ENCODE data around the gene DPP9.

DNA sequence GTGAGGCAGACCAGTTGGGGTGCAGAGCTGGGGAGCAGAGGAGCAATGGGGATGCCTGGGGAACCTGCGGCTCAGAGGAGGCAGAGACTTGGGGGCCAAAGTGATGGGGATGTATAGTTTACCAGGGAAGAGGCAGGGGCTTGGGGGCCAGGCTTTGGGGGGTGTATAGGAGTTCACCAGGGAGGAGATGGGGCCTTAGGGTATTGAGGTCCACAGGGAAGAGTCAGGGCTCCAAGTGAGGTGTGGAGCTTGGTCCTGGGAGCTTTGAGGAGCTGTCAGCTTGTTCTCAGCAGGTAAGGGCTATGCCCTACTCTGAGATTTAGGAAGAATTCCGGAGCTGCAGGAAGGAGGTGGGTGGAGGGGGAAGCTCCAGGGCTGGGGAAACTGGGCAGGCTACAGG lies 73.5 kb downstream of the DPP9 start:
- TF ChIP-seq, protein P1, sequence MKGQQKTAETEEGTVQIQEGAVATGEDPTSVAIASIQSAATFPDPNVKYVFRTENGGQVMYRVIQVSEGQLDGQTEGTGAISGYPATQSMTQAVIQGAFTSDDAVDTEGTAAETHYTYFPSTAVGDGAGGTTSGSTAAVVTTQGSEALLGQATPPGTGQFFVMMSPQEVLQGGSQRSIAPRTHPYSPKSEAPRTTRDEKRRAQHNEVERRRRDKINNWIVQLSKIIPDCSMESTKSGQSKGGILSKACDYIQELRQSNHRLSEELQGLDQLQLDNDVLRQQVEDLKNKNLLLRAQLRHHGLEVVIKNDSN (IDR thresholded peaks at IDR 0.05; ENCODE audit: borderline replicate concordance, low read depth), result no peak
- TF ChIP-seq EP300 (IDR thresholded peaks at IDR 0.05; ENCODE audit: borderline replicate concordance in 1 of 2, low read depth in 1 of 2, low read length in 1 of 2) (no peak), SIN3A (IDR thresholded peaks at IDR 0.05; ENCODE audit: borderline replicate concordance, low read depth, low read length) (no peak), EZH2phosphoT487 (IDR thresholded peaks at IDR 0.05; ENCODE audit: borderline replicate concordance, low read depth) (no peak), TAF1 (IDR thresholded peaks at IDR 0.05; ENCODE audit: borderline replicate concordance, low read depth, low read length) (no peak), POLR2AphosphoS5 (IDR thresholded peaks at IDR 0.05; ENCODE audit: low read depth, low read length) (no peak), RFX5 (IDR thresholded peaks at IDR 0.05; ENCODE audit: low read length) (no peak), YY1 (IDR thresholded peaks at IDR 0.05; ENCODE audit: low read depth) (no peak), JUND (IDR thresholded peaks at IDR 0.05) (no peak), TCF12 (IDR thresholded peaks at IDR 0.05) (no peak), GATA2 (CRISPR knock-in tag; IDR thresholded peaks at IDR 0.05) (no peak)
- TF ChIP-seq, protein P2, sequence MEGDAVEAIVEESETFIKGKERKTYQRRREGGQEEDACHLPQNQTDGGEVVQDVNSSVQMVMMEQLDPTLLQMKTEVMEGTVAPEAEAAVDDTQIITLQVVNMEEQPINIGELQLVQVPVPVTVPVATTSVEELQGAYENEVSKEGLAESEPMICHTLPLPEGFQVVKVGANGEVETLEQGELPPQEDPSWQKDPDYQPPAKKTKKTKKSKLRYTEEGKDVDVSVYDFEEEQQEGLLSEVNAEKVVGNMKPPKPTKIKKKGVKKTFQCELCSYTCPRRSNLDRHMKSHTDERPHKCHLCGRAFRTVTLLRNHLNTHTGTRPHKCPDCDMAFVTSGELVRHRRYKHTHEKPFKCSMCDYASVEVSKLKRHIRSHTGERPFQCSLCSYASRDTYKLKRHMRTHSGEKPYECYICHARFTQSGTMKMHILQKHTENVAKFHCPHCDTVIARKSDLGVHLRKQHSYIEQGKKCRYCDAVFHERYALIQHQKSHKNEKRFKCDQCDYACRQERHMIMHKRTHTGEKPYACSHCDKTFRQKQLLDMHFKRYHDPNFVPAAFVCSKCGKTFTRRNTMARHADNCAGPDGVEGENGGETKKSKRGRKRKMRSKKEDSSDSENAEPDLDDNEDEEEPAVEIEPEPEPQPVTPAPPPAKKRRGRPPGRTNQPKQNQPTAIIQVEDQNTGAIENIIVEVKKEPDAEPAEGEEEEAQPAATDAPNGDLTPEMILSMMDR (IDR thresholded peaks at IDR 0.05), result no peak
- TF ChIP-seq, protein P3, sequence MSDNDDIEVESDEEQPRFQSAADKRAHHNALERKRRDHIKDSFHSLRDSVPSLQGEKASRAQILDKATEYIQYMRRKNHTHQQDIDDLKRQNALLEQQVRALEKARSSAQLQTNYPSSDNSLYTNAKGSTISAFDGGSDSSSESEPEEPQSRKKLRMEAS (IDR thresholded peaks at IDR 0.05; ENCODE audit: low read depth), result no peak
- TF ChIP-seq, protein P4, sequence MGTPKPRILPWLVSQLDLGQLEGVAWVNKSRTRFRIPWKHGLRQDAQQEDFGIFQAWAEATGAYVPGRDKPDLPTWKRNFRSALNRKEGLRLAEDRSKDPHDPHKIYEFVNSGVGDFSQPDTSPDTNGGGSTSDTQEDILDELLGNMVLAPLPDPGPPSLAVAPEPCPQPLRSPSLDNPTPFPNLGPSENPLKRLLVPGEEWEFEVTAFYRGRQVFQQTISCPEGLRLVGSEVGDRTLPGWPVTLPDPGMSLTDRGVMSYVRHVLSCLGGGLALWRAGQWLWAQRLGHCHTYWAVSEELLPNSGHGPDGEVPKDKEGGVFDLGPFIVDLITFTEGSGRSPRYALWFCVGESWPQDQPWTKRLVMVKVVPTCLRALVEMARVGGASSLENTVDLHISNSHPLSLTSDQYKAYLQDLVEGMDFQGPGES (IDR thresholded peaks at IDR 0.05; ENCODE audit: low read depth, low read length), result no peak
